Right atrium auricular region (tissue), 2 donors: Measurements from ENCODE around the gene MSANTD4. TPM values are rescaled to one million over a fixed set of nuclear protein-coding genes. Genes with fewer than 3 reads are reported as not detected.

Experiments used
- DNase-seq: peaks from one replicate; pipeline ENCODE4 v3.0.0-alpha.2; 2019; ENCODE audit warnings: low spot score
- H3K27ac ChIP-seq, 2 donors: fragments of 200-600 bp; sonication (generic); 1 replicate in 1 of 2; 2 replicates in 1 of 2; pipeline ENCODE4 v1.5.1; 2016 to 2019
- H3K27me3 ChIP-seq, 2 donors: fragments of 200-600 bp; sonication (generic); one replicate each; pipeline versions ENCODE4 v1.5.1 to v1.6.0; 2017 to 2019
- H3K36me3 ChIP-seq: fragments of 200-600 bp; sonication (generic); one replicate; pipeline ENCODE4 v1.5.1; 2016
- H3K4me1 ChIP-seq, 2 donors: fragments of 200-600 bp; sonication (generic); one replicate each; pipeline versions ENCODE4 v1.5.1 to v1.6.0; 2017 to 2019
- H3K4me3 ChIP-seq, 2 donors: fragments of 200-600 bp; sonication (generic); 1 replicate in 1 of 2; 2 replicates in 1 of 2; pipeline ENCODE4 v1.5.1; 2017 to 2019; ENCODE audit warnings: mild to moderate bottlenecking in 1 of 2, moderate library complexity in 1 of 2
- H3K9me3 ChIP-seq, 2 donors: fragments of 200-600 bp; sonication (generic); one replicate each; pipeline ENCODE4 v1.5.1; 2019
- total RNA-seq, 2 donors: library from RNA; depleted of rRNA; stranded (reverse); fragments of >200 nt; gene quantifications; one replicate each; pipeline ENCODE4 v1.1.0, GENCODE V29; 2016
- TF ChIP-seq, protein P1 (sequence below), 2 donors: fragments of 200-600 bp; sonication (generic); IDR thresholded peaks; one replicate each; pipeline ENCODE4 v1.5.1; 2019; ENCODE audit warnings: antibody characterized with exemption in 2 of 2

MSANTD4 gene
- total RNA-seq, 2 donors from 2014 or later, result 17.8 to 21.5 TPM

GRCh38 chr11:105968021-105968697 lies 53.9 kb downstream of the MSANTD4 start:
- DNase-seq, result no peak
- TF ChIP-seq, protein P1, sequence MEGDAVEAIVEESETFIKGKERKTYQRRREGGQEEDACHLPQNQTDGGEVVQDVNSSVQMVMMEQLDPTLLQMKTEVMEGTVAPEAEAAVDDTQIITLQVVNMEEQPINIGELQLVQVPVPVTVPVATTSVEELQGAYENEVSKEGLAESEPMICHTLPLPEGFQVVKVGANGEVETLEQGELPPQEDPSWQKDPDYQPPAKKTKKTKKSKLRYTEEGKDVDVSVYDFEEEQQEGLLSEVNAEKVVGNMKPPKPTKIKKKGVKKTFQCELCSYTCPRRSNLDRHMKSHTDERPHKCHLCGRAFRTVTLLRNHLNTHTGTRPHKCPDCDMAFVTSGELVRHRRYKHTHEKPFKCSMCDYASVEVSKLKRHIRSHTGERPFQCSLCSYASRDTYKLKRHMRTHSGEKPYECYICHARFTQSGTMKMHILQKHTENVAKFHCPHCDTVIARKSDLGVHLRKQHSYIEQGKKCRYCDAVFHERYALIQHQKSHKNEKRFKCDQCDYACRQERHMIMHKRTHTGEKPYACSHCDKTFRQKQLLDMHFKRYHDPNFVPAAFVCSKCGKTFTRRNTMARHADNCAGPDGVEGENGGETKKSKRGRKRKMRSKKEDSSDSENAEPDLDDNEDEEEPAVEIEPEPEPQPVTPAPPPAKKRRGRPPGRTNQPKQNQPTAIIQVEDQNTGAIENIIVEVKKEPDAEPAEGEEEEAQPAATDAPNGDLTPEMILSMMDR (IDR thresholded peaks at IDR 0.05), result no peak
- no peaks in the 10 kb centered on the region for H3K36me3 ChIP-seq
- no peaks in the 10 kb centered on the region for H3K27me3 ChIP-seq
- no peaks in the 10 kb centered on the region for H3K4me1 ChIP-seq
- H3K9me3 ChIP-seq, result no peaks in the 10 kb centered on the region
- no peak overlapping the region for H3K4me3 ChIP-seq
- no peak overlapping the region for H3K27ac ChIP-seq

- TF ChIP-seq, protein P1 (IDR thresholded peaks at IDR 0.05), result no peak
- H3K4me1 ChIP-seq, result no peaks in the 10 kb centered on the region
- no peaks in the 10 kb centered on the region for H3K9me3 ChIP-seq
- no peak overlapping the region for H3K27ac ChIP-seq
- no peaks in the 10 kb centered on the region for H3K36me3 ChIP-seq
- H3K27me3 ChIP-seq, result no peaks in the 10 kb centered on the region
- H3K4me3 ChIP-seq, result no peak overlapping the region
- DNase-seq, result no peak
Observed at GRCh38 chr11:105960252-105961245, 61.5 kb downstream of the MSANTD4 start.

Other genes with a start within 250 kb of the MSANTD4 start
- gene KBTBD3, start 55.1 kb upstream of the MSANTD4 start, total RNA-seq, result 1 to 10 TPM; 3.3 to 4.2 TPM
- 10 to 100 TPM; 29.9 to 42.7 TPM for gene AASDHPPT, start 55.4 kb upstream of the MSANTD4 start, total RNA-seq